ENCODE data around the gene RFTN1.

Gene RFTN1

GRCh38 chr3:16372362-16373292, 140.9 kb downstream of the RFTN1 start:
- DNase-seq = no peak

- no peak for DNase-seq
Measured at GRCh38 chr3:16370872-16371740, 142.4 kb downstream of the RFTN1 start.

DNA sequence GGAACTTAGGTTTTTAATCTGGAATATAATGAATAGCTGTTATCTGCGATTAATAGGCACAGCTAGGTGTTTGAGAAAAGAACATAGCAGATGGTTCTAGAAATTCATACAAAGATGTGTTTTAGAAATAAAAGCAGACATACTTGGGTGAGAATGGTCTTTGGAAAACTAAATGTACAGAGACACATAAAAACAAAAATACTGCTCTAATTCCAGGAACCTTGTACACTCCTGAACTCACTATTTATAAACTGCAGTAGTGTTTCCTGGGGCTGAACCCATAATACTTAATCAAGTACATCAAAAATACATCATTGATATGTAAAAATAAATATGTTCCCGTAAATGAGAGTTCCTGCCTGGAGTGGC, 143.0 kb downstream of the RFTN1 start:
- DNase-seq = no peak

DNA sequence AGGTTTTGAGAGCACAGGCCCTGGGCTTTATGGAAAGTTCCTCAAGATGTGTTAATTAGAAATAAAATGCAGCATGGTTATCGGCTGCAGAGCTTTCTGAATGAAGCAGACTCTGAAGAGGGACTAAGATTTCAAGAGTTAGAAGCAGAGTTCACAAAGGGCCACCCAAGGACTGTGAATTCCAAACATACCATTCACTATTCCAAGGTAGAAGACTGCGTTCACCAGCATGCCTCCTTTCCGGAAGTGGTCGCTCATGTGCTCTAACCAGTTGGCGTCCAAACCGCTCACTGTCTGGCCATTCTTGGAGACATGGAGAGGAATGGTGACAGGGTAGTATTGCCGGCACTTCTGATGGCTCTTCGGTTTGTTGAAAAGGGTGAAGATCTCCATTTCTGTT, 143.6 kb downstream of the RFTN1 start:
- DNase-seq = no peak

DNA sequence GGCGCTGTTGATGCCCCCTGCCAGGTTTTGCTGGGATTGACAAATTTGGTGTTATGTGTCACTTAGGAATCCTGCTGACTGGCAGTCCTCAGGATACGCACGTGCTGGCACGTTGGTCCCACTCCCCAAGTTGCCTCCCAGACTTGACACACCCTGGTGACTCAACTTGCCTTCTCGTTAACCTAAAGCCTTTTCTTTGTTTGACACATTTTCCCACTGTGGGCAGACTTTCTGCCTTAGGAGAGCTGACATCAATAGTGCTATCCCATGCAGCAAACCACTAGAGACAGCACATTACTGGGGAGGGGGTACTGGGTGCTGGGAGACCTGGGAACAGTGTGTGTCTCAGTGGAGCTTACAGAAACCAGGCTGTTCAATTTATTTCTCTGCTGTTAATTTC, 144.2 kb downstream of the RFTN1 start:
- no peak for DNase-seq

DNA sequence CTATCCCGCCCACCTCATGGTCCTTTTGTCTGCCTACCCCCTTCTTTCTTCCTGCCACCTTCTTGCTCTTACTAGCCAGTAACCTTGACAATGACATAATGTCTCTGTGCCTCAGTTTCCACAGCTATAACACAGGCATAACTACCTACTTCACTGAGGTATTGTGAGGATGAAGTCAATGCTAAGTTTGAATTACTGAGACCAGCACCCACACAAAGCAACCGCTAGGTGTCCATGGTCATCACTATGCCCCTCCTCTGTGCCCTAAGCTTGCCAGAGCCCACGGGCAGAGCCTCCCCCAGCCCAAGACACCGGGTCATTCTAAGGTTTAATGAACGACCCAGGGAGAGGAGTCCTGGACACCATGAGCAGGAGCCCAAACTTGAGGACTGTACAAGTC, 146.9 kb downstream of the RFTN1 start:
- DNase-seq = no peak

GRCh38 chr3:16365491-16366128, 147.9 kb downstream of the RFTN1 start:
- DNase-seq = no peak

DNA sequence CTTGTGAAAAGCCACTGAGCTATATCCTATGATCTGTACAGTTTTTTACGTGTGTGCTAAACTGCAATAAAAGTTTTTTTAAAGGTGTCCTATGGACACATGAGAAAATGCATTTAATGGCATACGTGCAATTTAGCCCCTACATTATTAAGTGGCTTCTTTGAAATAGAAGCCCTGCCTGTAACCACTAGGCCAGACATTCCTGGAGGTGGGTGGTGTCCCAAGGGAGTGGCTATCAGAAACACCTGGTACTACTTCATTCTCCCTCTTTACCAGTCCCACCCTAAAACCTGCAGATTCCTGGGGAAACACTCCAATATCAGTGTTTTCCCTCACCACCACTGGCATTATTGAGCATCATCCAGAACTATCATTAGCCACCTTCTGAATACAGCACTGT, 148.5 kb downstream of the RFTN1 start:
- DNase-seq = no peak

DNA sequence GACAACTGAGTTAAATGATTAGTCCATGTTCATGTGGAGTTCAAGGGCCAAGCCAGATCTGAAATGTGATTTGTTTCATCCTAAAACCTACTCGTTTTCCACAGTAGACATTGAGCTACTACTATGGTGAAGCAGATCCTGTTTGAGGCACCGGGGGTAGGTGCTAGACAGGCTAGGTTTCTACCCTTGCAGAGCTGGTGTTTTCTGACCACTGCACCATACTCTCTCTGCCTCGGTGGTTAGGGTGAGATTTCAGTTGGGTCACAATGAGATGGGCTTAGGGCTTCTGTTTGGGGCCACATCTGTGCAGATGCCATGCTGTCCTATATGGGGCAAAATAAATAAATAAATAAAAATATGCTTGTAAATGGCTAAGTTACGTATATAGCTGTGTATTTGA, 149.2 kb downstream of the RFTN1 start:
- no peak for DNase-seq

DNA sequence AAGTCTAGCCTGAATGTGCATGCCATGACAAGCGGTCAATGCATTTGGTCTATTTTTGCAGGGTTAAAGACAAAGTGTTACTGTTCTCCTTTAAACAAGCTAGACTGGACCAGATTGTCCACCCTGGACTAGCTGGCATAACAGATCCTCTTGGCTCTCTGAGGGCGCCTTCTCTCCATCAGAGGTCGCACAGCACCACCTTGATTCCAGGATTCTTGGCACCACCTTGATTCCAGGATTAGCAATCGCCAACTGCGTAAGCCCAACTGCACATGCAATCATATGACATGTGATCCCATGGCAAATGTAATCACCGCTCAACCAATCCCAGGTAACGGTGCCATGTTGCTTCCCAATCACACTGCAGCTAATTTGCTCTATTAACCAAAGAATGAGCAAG, 149.9 kb downstream of the RFTN1 start:
- DNase-seq = no peak

GRCh38 chr3:16362770-16363169, 150.7 kb downstream of the RFTN1 start:
- no peak for DNase-seq

GRCh38 chr3:16361087-16361486, 152.4 kb downstream of the RFTN1 start:
- DNase-seq = no peak

GRCh38 chr3:16359331-16359730, 154.2 kb downstream of the RFTN1 start:
- no peak for DNase-seq

- no peak for DNase-seq
Measured at GRCh38 chr3:16358336-16358735, 155.2 kb downstream of the RFTN1 start.

DNA sequence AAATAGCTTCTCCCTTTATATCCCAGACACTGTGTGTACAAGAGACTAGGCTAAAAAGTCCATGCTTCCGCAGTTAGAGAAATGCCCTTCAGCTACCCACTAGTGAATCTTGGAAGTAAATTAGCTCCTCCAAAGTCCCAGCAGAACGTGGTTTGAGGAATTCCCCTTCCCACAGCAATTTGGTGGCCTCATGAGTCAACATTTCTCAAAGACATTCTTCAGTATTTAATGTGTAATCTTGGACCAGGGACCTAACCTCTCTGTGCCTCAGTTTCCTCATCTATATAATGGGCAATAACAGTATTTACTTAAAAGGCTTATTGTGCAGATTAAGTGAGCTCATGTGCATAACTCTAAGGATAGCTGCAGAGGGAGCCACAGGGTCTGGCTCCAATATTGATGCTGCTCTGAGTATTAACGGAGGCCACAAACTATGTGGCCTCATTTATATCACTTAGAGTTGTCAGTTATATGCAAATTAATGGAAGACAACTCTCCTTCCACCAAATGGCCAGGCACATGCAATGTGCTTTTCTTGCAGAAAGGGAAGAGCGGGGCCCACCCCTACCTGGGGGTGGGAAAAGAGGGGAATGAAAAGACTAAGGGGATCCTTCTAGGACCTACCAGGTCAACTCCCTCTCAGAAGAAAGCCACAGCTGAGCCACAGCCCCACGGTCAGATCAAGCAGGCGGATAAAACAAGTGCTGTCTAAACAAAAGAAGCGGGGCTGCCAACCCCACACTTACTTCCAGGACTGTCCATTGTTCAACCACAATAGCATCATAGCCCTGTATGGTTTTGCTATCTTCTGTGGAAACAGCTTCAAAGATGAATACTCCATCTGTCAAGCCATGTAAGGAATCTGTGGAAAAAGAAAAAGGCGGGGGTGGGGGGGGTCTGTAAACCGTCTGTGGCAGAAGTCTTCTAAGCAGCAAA, 156.0 kb downstream of the RFTN1 start:
- no peak for DNase-seq

- DNase-seq = no peak
Measured at GRCh38 chr3:16355828-16356227, 157.7 kb downstream of the RFTN1 start.

DNA sequence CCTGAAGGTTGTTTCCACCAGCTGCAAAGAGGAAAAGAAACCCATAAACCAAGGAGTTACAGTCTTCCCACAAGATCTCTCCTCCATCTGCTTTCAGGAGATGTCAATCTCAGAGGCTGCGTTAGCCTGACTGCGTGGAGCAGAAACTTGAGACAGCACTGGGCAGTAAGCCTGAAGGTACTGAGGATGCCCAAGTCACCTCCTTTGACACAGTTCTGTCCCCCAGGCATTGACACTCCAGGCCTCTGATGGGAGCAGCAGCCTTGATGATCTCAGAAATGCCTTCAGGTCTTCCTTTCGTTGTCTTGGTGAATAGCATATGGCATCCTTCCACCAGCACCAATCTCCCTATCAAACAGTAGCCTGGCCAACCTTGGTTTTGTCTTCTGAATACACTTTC, 159.2 kb downstream of the RFTN1 start:
- DNase-seq = no peak

GRCh38 chr3:16352428-16352827, 161.1 kb downstream of the RFTN1 start:
- no peak for DNase-seq

- DNase-seq = no peak
Measured at GRCh38 chr3:16350597-16351318, 162.7 kb downstream of the RFTN1 start.

GRCh38 chr3:16349986-16350596, 163.4 kb downstream of the RFTN1 start:
- no peak for DNase-seq

DNA sequence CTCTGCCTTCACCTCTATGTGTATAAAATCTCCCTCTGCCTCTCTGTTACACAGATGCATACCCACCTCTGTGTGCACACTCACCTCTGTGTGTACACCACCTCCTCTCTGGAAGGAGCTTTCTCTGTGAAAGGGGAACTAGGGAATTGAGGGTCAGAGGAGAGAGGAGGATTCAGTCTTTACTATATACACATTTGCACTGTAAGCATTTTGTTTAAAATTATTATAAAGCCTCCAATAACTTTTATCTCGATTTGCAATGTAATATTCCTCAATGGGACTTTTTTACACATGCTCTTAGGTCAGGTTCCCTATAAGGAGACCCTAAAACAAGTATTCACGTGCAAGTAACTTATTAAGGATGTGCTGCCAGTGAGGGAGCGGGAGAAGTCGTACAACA, 166.0 kb downstream of the RFTN1 start:
- DNase-seq = no peak

Data from activated CD4-positive, alpha-beta T cell treated with anti-CD3 and anti-CD28 coated beads for 4 hours (primary cell).